ENCODE measurements around the gene RSAD2. TPM values are rescaled to one million over a fixed set of nuclear protein-coding genes. Genes with fewer than 3 reads are reported as not detected.

Gene RSAD2
- total and polyA plus RNA-seq, 2 of the 4 experiments (the other 2 are of a cell fraction) = not detected

DNA sequence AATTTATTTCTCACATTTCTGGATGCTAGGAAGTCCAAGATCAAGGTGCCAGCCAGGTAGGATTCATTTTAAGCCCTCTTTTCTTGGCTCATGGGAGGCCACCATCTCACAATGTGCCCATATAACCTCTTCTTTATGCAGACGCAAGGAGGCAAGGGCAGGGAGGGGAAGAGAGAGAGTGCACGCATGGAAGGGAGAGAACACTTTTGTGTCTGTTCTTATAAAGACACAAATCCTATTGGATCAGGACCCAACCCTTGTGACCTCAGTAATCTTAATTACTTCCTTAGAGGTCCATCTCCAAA lies 44.3 kb upstream of the RSAD2 start:
- Histone ChIP-seq H2BK120ac (ENCODE audit: low read depth, low read length) (no peak overlapping the region), H4K5ac (ENCODE audit: low read depth, low read length) (no peak overlapping the region), H3K18ac (ENCODE audit: low read depth, low read length) (no peak overlapping the region), H3K4me1 (ENCODE audit: control insufficient read depth, insufficient read depth, low read length) (no peaks in the 10 kb centered on the region), H3K4ac (ENCODE audit: low read depth, low read length) (no peak overlapping the region), H3K23ac (ENCODE audit: low read depth, low read length) (no peak overlapping the region), H3K79me1 (ENCODE audit: low read depth in 1 of 2, low read length in 2 of 2) (no peaks in the 10 kb centered on the region), H2BK15ac (ENCODE audit: low read depth, low read length) (no peak overlapping the region), H2AK9ac (replicated peaks; ENCODE audit: low read depth, low read length, poor library complexity) (no peak overlapping the region), H3K4me2 (ENCODE audit: low read depth, low read length) (no peak overlapping the region), H3K9ac (ENCODE audit: low read depth, low read length) (no peak overlapping the region), H2AFZ (replicated peaks; ENCODE audit: low read length, poor library complexity) (no peak overlapping the region), H2AK5ac (ENCODE audit: low read depth, low read length) (no peak overlapping the region), H3K9me3 (ENCODE audit: control insufficient read depth, insufficient read depth, low read length) (no peaks in the 10 kb centered on the region; the same call in 1 of the 2 replicates), H2BK5ac (ENCODE audit: low read depth, low read length, poor library complexity, severe bottlenecking) (no peak overlapping the region), H3K36me3 (ENCODE audit: control insufficient read depth, insufficient read depth, low read length) (no peaks in the 10 kb centered on the region), H3K27me3 (ENCODE audit: control insufficient read depth, insufficient read depth, low read length) (no peaks in the 10 kb centered on the region), H3K9me1 (ENCODE audit: insufficient read depth, low read length) (no peaks in the 10 kb centered on the region), H3K56ac (ENCODE audit: extremely low read depth, insufficient read depth, low read length) (no peak overlapping the region), H3K14ac (replicated peaks; ENCODE audit: low read depth, low read length) (no peak overlapping the region), H4K8ac (ENCODE audit: low read depth in 2 of 2, low read length in 2 of 2) (no peak overlapping the region), H3K27ac (ENCODE audit: insufficient read depth, low read length) (no peak overlapping the region), H2BK20ac (ENCODE audit: low read depth, low read length) (no peak overlapping the region), H3K4me3 (ENCODE audit: insufficient read depth, low read depth, low read length) (no peak overlapping the region), H4K91ac (ENCODE audit: insufficient read depth, low read depth, low read length) (no peak overlapping the region), H4K20me1 (ENCODE audit: insufficient read depth, low read length) (no peaks in the 10 kb centered on the region)
- TF ChIP-seq NFE2L2 (IDR thresholded peaks at IDR 0.05; ENCODE audit: low read depth, low read length) (no peak), CHD1 (IDR thresholded peaks at IDR 0.05; ENCODE audit: low read depth, low read length) (no peak), RFX5 (IDR thresholded peaks at IDR 0.05; ENCODE audit: low read depth, low read length) (no peak)
- no TSS peak for BruUV-seq (replicated peaks)
- no peak for DNase-seq
- in situ Hi-C loops (cut with MboI; ENCODE audit: low sequenced_read_pairs) = no loop called here
- POLR2A ChIA-PET (ENCODE audit: unreplicated experiment) = no interaction called here
- intact Hi-C loops (cut with micrococcal nuclease) = no loop called here
- CTCF ChIA-PET = no interaction called here
- WGBS, 2 experiments (ENCODE audit: extremely low coverage in 2 of 2, insufficient read length in 1 of 2) = no CpG with 5 or more reads among the region's 2 CpGs
- ATAC-seq (ENCODE audit: low read depth) = no peak
- dilution Hi-C loops (cut with HindIII; ENCODE audit: low sequenced_read_pairs, unreplicated experiment) = no loop called here

Data from IMR-90 (cell line).